SK-N-SH treated with all-trans-retinoic acid at 6 μM for 48 hours (cell line): ENCODE measurements around the gene PALLD.

Source experiments
- ATAC-seq: fragments of 200-7000 bp; cut with Tn5 transposase; 3 replicates; pipeline ENCODE4 v1.9.1; 2020; ENCODE audit warnings: mild to moderate bottlenecking, moderate library complexity
- ARNTL ChIP-seq: fragments of 450-650 bp; formaldehyde crosslinking; IDR thresholded peaks from 2 replicates; pipeline ENCODE4 v1.5.0; 2020; ENCODE audit warnings: low read depth, mild to moderate bottlenecking, moderate library complexity, borderline replicate concordance
- CSDC2 ChIP-seq: fragments of 250-450 bp; sonication (Bioruptor Pico); IDR thresholded peaks from 2 replicates; pipeline ENCODE4 v1.5.0; 2020; ENCODE audit warnings: mild to moderate bottlenecking, moderate library complexity
- ESRRG ChIP-seq: fragments of 250-450 bp; sonication (Bioruptor Pico); IDR thresholded peaks from 2 replicates; pipeline ENCODE4 v1.6.1; 2021; ENCODE audit warnings: mild to moderate bottlenecking
- GLIS3 ChIP-seq: fragments of 250-450 bp; sonication (Bioruptor Pico); IDR thresholded peaks from 2 replicates; pipeline ENCODE4 v1.5.0; 2020; ENCODE audit warnings: mild to moderate bottlenecking, moderate library complexity
- ISL1 ChIP-seq: fragments of 250-450 bp; sonication (Bioruptor Pico); IDR thresholded peaks from 2 replicates; pipeline ENCODE4 v2.1.2; 2022; ENCODE audit warnings: mild to moderate bottlenecking, moderate library complexity
- OSR1 ChIP-seq: fragments of 250-450 bp; sonication (Bioruptor Pico); IDR thresholded peaks from 2 replicates; pipeline ENCODE4 v1.8.0; 2022; ENCODE audit warnings: moderate library complexity, mild to moderate bottlenecking, inconsistent platforms
- POU6F1 ChIP-seq: fragments of 250-450 bp; sonication (Bioruptor Pico); IDR thresholded peaks from 2 replicates; pipeline ENCODE4 v1.8.0; 2021; ENCODE audit warnings: low read depth, mild to moderate bottlenecking, moderate library complexity, borderline replicate concordance
- PPARA ChIP-seq: fragments of 250-450 bp; sonication (Bioruptor Pico); IDR thresholded peaks from 2 replicates; pipeline ENCODE4 v1.5.0; 2020; ENCODE audit warnings: mild to moderate bottlenecking, borderline replicate concordance
- RARB ChIP-seq: fragments of 250-450 bp; sonication (Bioruptor Pico); IDR thresholded peaks from 2 replicates; pipeline ENCODE4 v1.8.0; 2021; ENCODE audit warnings: mild to moderate bottlenecking, moderate library complexity
- SNAI2 ChIP-seq: fragments of 250-450 bp; sonication (Bioruptor Pico); IDR thresholded peaks from 2 replicates; pipeline ENCODE4 v1.5.0; 2020; ENCODE audit warnings: mild to moderate bottlenecking, moderate library complexity
- TCF4 ChIP-seq: fragments of 250-450 bp; sonication (Bioruptor Pico); IDR thresholded peaks from 2 replicates; pipeline ENCODE4 v1.8.0; 2021; ENCODE audit warnings: mild to moderate bottlenecking, moderate library complexity, borderline replicate concordance
- TOX ChIP-seq: fragments of 250-450 bp; sonication (Bioruptor Pico); IDR thresholded peaks from 2 replicates; pipeline ENCODE4 v1.8.0; 2021; ENCODE audit warnings: mild to moderate bottlenecking, moderate library complexity, borderline replicate concordance
- ZC3H10 ChIP-seq: fragments of 250-450 bp; sonication (Bioruptor Pico); IDR thresholded peaks from 2 replicates; pipeline ENCODE4 v1.5.1; 2021; ENCODE audit warnings: mild to moderate bottlenecking, moderate library complexity
- ZFP3 ChIP-seq: fragments of 250-450 bp; sonication (Bioruptor Pico); IDR thresholded peaks from 2 replicates; pipeline ENCODE4 v1.5.0; 2020; ENCODE audit warnings: mild to moderate bottlenecking, moderate library complexity
- ZNF70 ChIP-seq: fragments of 450-650 bp; formaldehyde crosslinking; IDR thresholded peaks from 2 replicates; pipeline ENCODE4 v1.5.0; 2020; ENCODE audit warnings: mild to moderate bottlenecking, moderate library complexity
- ZNF8 ChIP-seq: fragments of 450-650 bp; formaldehyde crosslinking; IDR thresholded peaks from 2 replicates; pipeline ENCODE4 v1.5.0; 2020; ENCODE audit warnings: mild to moderate bottlenecking, moderate library complexity
- TF ChIP-seq, protein P1 (sequence below): fragments of 250-450 bp; sonication (Bioruptor Pico); IDR thresholded peaks from 2 replicates; pipeline ENCODE4 v1.5.0; 2020; ENCODE audit warnings: mild to moderate bottlenecking, moderate library complexity
- TF ChIP-seq, protein P2 (sequence below): fragments of 250-450 bp; sonication (Bioruptor Pico); IDR thresholded peaks from 2 replicates; pipeline ENCODE4 v1.5.1; 2021; ENCODE audit warnings: mild to moderate bottlenecking, moderate library complexity
- TF ChIP-seq, protein P3 (sequence below): fragments of 250-450 bp; sonication (Bioruptor Pico); IDR thresholded peaks from 2 replicates; pipeline ENCODE4 v1.8.0; 2020; ENCODE audit warnings: mild to moderate bottlenecking, moderate library complexity, borderline replicate concordance

PALLD gene

GRCh38 chr4:168776382-168776781 is 279.5 kb downstream of the PALLD start:
- no peak for ATAC-seq

DNA sequence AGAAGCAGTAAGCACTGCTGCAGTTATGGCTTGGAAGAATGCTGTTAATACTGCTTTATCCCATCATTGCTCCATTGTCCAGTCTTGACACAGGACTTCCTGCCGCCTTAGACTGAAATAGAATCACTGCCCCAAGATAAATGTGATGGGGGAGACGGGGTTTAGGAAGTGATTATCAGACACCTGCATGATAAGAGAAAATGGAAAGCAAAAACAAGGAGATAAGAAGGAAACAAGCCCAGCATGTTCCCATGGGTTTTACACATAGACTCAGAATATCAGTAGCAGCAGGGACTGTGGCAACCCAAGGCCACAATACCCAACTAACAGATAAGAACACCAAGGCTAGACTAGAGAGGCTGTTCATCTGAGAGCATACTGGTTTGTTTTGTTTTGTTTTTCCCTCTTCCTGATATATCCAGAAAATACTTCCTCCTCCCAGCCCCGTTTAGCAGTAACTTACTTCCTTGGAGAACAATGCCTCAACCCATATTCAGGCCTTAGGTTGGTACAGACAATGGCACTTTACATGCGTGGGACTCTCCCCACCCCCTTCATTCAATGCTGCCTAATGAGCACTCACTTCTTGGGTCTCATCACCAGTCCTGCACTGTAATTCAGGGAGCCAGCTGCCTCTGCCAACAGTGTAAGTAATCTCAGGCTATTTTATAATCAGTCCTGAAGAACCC is 280.6 kb downstream of the PALLD start:
- no peak for ATAC-seq
- TF ChIP-seq, protein P1, sequence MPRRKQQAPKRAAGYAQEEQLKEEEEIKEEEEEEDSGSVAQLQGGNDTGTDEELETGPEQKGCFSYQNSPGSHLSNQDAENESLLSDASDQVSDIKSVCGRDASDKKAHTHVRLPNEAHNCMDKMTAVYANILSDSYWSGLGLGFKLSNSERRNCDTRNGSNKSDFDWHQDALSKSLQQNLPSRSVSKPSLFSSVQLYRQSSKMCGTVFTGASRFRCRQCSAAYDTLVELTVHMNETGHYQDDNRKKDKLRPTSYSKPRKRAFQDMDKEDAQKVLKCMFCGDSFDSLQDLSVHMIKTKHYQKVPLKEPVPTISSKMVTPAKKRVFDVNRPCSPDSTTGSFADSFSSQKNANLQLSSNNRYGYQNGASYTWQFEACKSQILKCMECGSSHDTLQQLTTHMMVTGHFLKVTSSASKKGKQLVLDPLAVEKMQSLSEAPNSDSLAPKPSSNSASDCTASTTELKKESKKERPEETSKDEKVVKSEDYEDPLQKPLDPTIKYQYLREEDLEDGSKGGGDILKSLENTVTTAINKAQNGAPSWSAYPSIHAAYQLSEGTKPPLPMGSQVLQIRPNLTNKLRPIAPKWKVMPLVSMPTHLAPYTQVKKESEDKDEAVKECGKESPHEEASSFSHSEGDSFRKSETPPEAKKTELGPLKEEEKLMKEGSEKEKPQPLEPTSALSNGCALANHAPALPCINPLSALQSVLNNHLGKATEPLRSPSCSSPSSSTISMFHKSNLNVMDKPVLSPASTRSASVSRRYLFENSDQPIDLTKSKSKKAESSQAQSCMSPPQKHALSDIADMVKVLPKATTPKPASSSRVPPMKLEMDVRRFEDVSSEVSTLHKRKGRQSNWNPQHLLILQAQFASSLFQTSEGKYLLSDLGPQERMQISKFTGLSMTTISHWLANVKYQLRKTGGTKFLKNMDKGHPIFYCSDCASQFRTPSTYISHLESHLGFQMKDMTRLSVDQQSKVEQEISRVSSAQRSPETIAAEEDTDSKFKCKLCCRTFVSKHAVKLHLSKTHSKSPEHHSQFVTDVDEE (CRISPR knock-in tag): no peak
- TF ChIP-seq RARB (CRISPR knock-in tag): no peak
- TF ChIP-seq PPARA: no peak
- TF ChIP-seq ESRRG (CRISPR knock-in tag): no peak
- no peak for TF ChIP-seq ARNTL (CRISPR knock-in tag)
- no peak for TF ChIP-seq ISL1 (CRISPR knock-in tag)
- TF ChIP-seq GLIS3 (CRISPR knock-in tag): no peak
- no peak for TF ChIP-seq ZNF8

More at GRCh38 chr4:168776382-168776781, 279.5 kb downstream of the PALLD start:
- TF ChIP-seq, protein P2, sequence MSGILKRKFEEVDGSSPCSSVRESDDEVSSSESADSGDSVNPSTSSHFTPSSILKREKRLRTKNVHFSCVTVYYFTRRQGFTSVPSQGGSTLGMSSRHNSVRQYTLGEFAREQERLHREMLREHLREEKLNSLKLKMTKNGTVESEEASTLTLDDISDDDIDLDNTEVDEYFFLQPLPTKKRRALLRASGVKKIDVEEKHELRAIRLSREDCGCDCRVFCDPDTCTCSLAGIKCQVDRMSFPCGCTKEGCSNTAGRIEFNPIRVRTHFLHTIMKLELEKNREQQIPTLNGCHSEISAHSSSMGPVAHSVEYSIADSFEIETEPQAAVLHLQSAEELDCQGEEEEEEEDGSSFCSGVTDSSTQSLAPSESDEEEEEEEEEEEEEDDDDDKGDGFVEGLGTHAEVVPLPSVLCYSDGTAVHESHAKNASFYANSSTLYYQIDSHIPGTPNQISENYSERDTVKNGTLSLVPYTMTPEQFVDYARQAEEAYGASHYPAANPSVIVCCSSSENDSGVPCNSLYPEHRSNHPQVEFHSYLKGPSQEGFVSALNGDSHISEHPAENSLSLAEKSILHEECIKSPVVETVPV (CRISPR knock-in tag): no peak
- TF ChIP-seq ARNTL (CRISPR knock-in tag) (no peak), ZNF70 (no peak)

DNA sequence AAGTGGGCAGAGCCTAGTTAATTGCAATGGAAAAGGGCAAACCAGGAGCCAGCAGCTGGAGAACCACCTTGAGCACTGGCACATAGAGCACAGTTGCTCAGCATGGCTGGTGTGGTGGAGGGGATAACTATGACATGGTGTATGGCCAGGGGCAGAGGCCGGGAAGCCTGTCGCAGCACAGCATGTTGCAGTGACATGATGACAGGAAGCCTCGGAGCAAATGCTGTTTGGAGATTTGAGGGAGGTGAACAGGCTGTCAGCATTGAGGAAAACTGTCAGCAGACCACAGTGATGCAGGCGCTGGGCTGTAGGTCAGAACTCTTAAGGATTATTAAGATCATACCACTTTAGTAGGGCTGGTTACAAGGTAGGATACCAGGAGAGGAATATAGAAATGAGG is 284.5 kb downstream of the PALLD start:
- ATAC-seq: no peak
- TF ChIP-seq, protein P1 (CRISPR knock-in tag): no peak
- no peak for TF ChIP-seq TCF4 (CRISPR knock-in tag)
- no peak for TF ChIP-seq PPARA
- no peak for TF ChIP-seq ZFP3 (CRISPR knock-in tag)
- TF ChIP-seq POU6F1 (CRISPR knock-in tag): no peak
- TF ChIP-seq, protein P2 (CRISPR knock-in tag): no peak
- no peak for TF ChIP-seq ARNTL (CRISPR knock-in tag)
- no peak for TF ChIP-seq ZC3H10 (CRISPR knock-in tag)
- TF ChIP-seq CSDC2 (CRISPR knock-in tag): no peak
- no peak for TF ChIP-seq TOX
- no peak for TF ChIP-seq SNAI2 (CRISPR knock-in tag)
- TF ChIP-seq, protein P3, sequence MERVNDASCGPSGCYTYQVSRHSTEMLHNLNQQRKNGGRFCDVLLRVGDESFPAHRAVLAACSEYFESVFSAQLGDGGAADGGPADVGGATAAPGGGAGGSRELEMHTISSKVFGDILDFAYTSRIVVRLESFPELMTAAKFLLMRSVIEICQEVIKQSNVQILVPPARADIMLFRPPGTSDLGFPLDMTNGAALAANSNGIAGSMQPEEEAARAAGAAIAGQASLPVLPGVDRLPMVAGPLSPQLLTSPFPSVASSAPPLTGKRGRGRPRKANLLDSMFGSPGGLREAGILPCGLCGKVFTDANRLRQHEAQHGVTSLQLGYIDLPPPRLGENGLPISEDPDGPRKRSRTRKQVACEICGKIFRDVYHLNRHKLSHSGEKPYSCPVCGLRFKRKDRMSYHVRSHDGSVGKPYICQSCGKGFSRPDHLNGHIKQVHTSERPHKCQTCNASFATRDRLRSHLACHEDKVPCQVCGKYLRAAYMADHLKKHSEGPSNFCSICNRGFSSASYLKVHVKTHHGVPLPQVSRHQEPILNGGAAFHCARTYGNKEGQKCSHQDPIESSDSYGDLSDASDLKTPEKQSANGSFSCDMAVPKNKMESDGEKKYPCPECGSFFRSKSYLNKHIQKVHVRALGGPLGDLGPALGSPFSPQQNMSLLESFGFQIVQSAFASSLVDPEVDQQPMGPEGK (CRISPR knock-in tag): no peak
- TF ChIP-seq ZNF8: no peak
- TF ChIP-seq OSR1 (CRISPR knock-in tag): no peak
- TF ChIP-seq ESRRG (CRISPR knock-in tag): no peak
- no peak for TF ChIP-seq GLIS3 (CRISPR knock-in tag)
- TF ChIP-seq, all 23 proteins: peak for 0
